ENCODE measurements around the gene EQTN. TPM values are rescaled to one million over a fixed set of nuclear protein-coding genes. Genes with fewer than 3 reads are reported as not detected.
A peak's percentile ranks its signal among the peaks of the same experiment; 100 is the strongest.

EQTN gene
- total RNA-seq, 1 experiment from 2014 or later, result not detected

GRCh38 chr9:27335075-27335474 is 38.1 kb upstream of the EQTN start:
- intact Hi-C loops (cut with micrococcal nuclease), result loop anchor here (5.0 kb wide), 1 partner anchor 52 kb away; no protein-coding TSS in a partner anchor
- POLR2A ChIA-PET, result no interaction called here
- no peak for ATAC-seq
- no peak overlapping the region for H2AFZ ChIP-seq (ENCODE audit: low read depth, low read length, poor library complexity, severe bottlenecking)
- CTCF ChIA-PET, result no interaction called here
- no peaks in the 10 kb centered on the region for H4K20me1 ChIP-seq (ENCODE audit: insufficient read depth)
- no peak overlapping the region for H3K4me2 ChIP-seq (ENCODE audit: low read length)
- H3K36me3 ChIP-seq (ENCODE audit: control insufficient read depth in 1 of 2, insufficient read depth in 2 of 2, low read length in 2 of 2), result no peaks in the 10 kb centered on the region
- no peak overlapping the region for H3K4me3 ChIP-seq (replicated peaks in 1 of 2; ENCODE audit: low read depth in 1 of 2, low read length in 2 of 2)
- no TSS peak for BruUV-seq (replicated peaks)
- no peak for DNase-seq (ENCODE audit: low read depth, low spot score)
- no peak overlapping the region for H3K9ac ChIP-seq (ENCODE audit: low read length)
- H3K27me3 ChIP-seq (ENCODE audit: insufficient read depth, low read length), result peaks cover 9% of the 10 kb centered on the region; the same call in 1 of the 2 replicates
- H3K27ac ChIP-seq (ENCODE audit: low read depth, low read length), result no peak overlapping the region
- RAD21 ChIA-PET (ENCODE audit: low non-redundant PET in 1 of 2, low total read pairs in 2 of 2, uncharacterized antibody in 2 of 2, unreplicated experiment in 2 of 2), result no interaction called here
- H3K9me2 ChIP-seq (ENCODE audit: insufficient read depth), result no peaks in the 10 kb centered on the region
- no peaks in the 10 kb centered on the region for H3K79me2 ChIP-seq (ENCODE audit: insufficient read depth, low read length)
- peaks cover 0 to 4% of the 10 kb centered on the region in 2 experiments; a peak in 1 of 4 replicates for H3K4me1 ChIP-seq (ENCODE audit: control insufficient read depth in 1 of 2, insufficient read depth in 2 of 2, low read length in 2 of 2)
- no peaks in the 10 kb centered on the region for H3K9me3 ChIP-seq (ENCODE audit: control insufficient read depth in 1 of 2, insufficient read depth in 1 of 2, low read depth in 1 of 2, low read length in 2 of 2)
- TF ChIP-seq CBX3 (IDR thresholded peaks at IDR 0.05; ENCODE audit: low read depth), result no peak
- TF ChIP-seq TCF7L2 (IDR thresholded peaks at IDR 0.05; ENCODE audit: borderline replicate concordance, extremely low read depth, insufficient read depth, insufficient read length), result no peak
- TF ChIP-seq SIN3A (IDR thresholded peaks at IDR 0.05; ENCODE audit: low read depth), result no peak
- no peak for TF ChIP-seq CTCF (IDR thresholded peaks at IDR 0.05 in 2 of 3, conservative IDR thresholded peaks at IDR 0.05 in 1 of 3; ENCODE audit: borderline replicate concordance in 1 of 3, insufficient read depth in 1 of 3, low read depth in 2 of 3, low read length in 2 of 3)

DNA sequence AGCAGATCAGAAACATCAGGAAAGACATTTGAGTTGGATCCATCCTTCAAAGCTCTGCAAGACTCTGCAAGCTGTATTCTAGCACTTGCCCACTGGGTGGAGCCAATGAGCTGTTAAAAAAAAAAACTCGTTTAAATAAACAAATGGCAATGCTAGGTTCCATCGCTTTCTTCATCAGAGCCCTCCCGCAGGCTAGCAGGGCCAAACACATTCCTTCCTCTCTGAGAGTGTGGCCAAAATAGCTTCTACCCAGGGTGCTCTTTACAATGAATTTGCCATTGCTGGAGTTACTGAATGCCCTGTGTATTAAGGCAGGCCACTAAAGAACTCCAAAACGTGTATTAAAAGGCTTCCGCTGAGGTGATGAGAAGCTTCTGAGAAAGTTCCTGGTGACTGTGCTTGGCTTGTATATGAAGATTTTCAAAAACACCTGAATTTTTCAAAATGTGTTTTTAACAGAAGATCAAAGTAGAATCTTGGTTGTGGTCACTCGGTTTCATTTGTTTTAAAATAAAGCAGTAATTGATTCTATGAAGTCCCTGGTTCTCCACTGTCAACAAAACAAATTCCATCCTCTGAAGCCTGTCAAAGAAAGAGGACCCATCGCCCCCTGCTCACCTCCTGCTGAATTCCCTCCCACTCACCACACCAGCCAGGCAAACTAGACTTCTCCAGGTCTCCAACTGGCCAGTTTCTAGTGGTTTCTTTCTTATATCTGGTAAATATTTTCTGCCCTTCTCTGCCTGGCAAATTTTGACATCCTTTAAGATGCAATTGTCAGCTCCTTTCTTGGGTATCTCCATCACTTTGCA is 36.5 kb upstream of the EQTN start:
- H2AFZ ChIP-seq (ENCODE audit: low read depth, low read length, poor library complexity, severe bottlenecking), result peak overlapping the region; percentile 87
- POLR2A ChIA-PET, result no interaction called here

More for the DNA sequence above, 36.5 kb upstream of the EQTN start:
- no peaks in the 10 kb centered on the region for H4K20me1 ChIP-seq (ENCODE audit: insufficient read depth)
- H3K4me2 ChIP-seq (ENCODE audit: low read length), result peak overlapping the region; percentile 29; the same call in 1 of the 2 replicates
- H3K4me3 ChIP-seq (replicated peaks in 1 of 2; ENCODE audit: low read depth in 1 of 2, low read length in 2 of 2), result no peak overlapping the region
- ChIA-PET RAD21 (ENCODE audit: low non-redundant PET in 1 of 2, low total read pairs in 2 of 2, uncharacterized antibody in 2 of 2, unreplicated experiment in 2 of 2) (interaction anchor here (0.8 to 1.3 kb wide), 3 partner anchors 196 to 214 kb away, joined by 4 to 7 read pairs (median 5); partner anchors contain the start of gene MOB3B (in 2 of the 2)), CTCF (interaction anchor here (0.7 to 1.8 kb wide), 14 partner anchors 17 to 277 kb away, joined by 3 to 18 read pairs (median 3); partner anchors contain the start of gene MOB3B)
- no peak overlapping the region for H3K9ac ChIP-seq (ENCODE audit: low read length)
- intact Hi-C loops (cut with micrococcal nuclease), result loop anchor here (1.0 kb wide), 2 partner anchors 196 to 215 kb away; partner anchors contain the start of gene MOB3B
- peaks cover 10% of the 10 kb centered on the region for H3K27me3 ChIP-seq (ENCODE audit: insufficient read depth, low read length)
- peak; percentile 75 for ATAC-seq
- no peaks in the 10 kb centered on the region for H3K36me3 ChIP-seq (ENCODE audit: control insufficient read depth in 1 of 2, insufficient read depth in 2 of 2, low read length in 2 of 2)
- H3K79me2 ChIP-seq (ENCODE audit: insufficient read depth, low read length), result no peaks in the 10 kb centered on the region
- DNase-seq (ENCODE audit: low read depth, low spot score), result peak; percentile 54
- H3K27ac ChIP-seq (ENCODE audit: low read depth, low read length), result no peak overlapping the region
- BruUV-seq (replicated peaks), result no TSS peak
- TF ChIP-seq ATF3 (IDR thresholded peaks at IDR 0.05), result no peak
- TF ChIP-seq CTCF (IDR thresholded peaks at IDR 0.05 in 2 of 3, conservative IDR thresholded peaks at IDR 0.05 in 1 of 3; ENCODE audit: borderline replicate concordance in 1 of 3, insufficient read depth in 1 of 3, low read depth in 2 of 3, low read length in 2 of 3), result peak; percentile 65 to 85 (median 78)
- TF ChIP-seq RAD21 (IDR thresholded peaks at IDR 0.05; ENCODE audit: low read depth), result peak; percentile 76
- no peak for TF ChIP-seq EZH2 (IDR thresholded peaks at IDR 0.05)
- peaks cover 0 to 4% of the 10 kb centered on the region in 2 experiments; a peak in 1 of 4 replicates for H3K4me1 ChIP-seq (ENCODE audit: control insufficient read depth in 1 of 2, insufficient read depth in 2 of 2, low read length in 2 of 2)
- no peaks in the 10 kb centered on the region for H3K9me2 ChIP-seq (ENCODE audit: insufficient read depth)
- no peaks in the 10 kb centered on the region for H3K9me3 ChIP-seq (ENCODE audit: control insufficient read depth in 1 of 2, insufficient read depth in 1 of 2, low read depth in 1 of 2, low read length in 2 of 2)

Measured in HCT116 (cell line).